CD4-positive, alpha-beta T cell treated with Interleukin-10 for 1 hour (primary cell): Measurements from ENCODE around the gene APOL1.
A peak's percentile ranks its signal among the peaks of the same experiment; 100 is the strongest.

Experiments
- DNase-seq: peaks from one replicate; pipeline ENCODE4 v3.0.0-alpha.2; 2020

The APOL1 gene

GRCh38 chr22:36294801-36295200, 41.9 kb downstream of the APOL1 start:
- DNase-seq: no peak

- no peak for DNase-seq
These were observed 42.3 kb downstream of the APOL1 start for GRCh38 chr22:36295247-36295646.

GRCh38 chr22:36296690-36297089, 43.8 kb downstream of the APOL1 start:
- DNase-seq: no peak

GRCh38 chr22:36297568-36297967, 44.6 kb downstream of the APOL1 start:
- DNase-seq: no peak

- DNase-seq: no peak
These were observed 45.2 kb downstream of the APOL1 start for GRCh38 chr22:36298118-36298517.

GRCh38 chr22:36298601-36299000, 45.7 kb downstream of the APOL1 start:
- DNase-seq: no peak

- no peak for DNase-seq
These were observed 46.4 kb downstream of the APOL1 start for GRCh38 chr22:36299295-36299694.

- no peak for DNase-seq
These were observed 47.0 kb downstream of the APOL1 start for GRCh38 chr22:36299911-36300310.

GRCh38 chr22:36300396-36301212, 47.7 kb downstream of the APOL1 start:
- DNase-seq: no peak

GRCh38 chr22:36301384-36301828, 48.5 kb downstream of the APOL1 start:
- DNase-seq: peak; percentile 84

GRCh38 chr22:36301851-36302250, 48.9 kb downstream of the APOL1 start:
- DNase-seq: no peak

GRCh38 chr22:36302439-36303114, 49.6 kb downstream of the APOL1 start:
- no peak for DNase-seq

- DNase-seq: no peak
These were observed 50.2 kb downstream of the APOL1 start for GRCh38 chr22:36303115-36303467.

GRCh38 chr22:36303874-36304273, 50.9 kb downstream of the APOL1 start:
- no peak for DNase-seq

- DNase-seq: no peak
These were observed 51.5 kb downstream of the APOL1 start for GRCh38 chr22:36304429-36304828.

GRCh38 chr22:36305813-36306212, 52.9 kb downstream of the APOL1 start:
- DNase-seq: no peak

- DNase-seq: no peak
These were observed 53.3 kb downstream of the APOL1 start for GRCh38 chr22:36306227-36306626.

GRCh38 chr22:36308880-36309279, 55.9 kb downstream of the APOL1 start:
- no peak for DNase-seq

- DNase-seq: no peak
These were observed 58.6 kb downstream of the APOL1 start for GRCh38 chr22:36311386-36312085.

GRCh38 chr22:36315325-36315724, 62.4 kb downstream of the APOL1 start:
- DNase-seq: no peak

- no peak for DNase-seq
These were observed 63.5 kb downstream of the APOL1 start for GRCh38 chr22:36316419-36316818.
